Measurements from ENCODE around the gene SCTR.

DNA sequence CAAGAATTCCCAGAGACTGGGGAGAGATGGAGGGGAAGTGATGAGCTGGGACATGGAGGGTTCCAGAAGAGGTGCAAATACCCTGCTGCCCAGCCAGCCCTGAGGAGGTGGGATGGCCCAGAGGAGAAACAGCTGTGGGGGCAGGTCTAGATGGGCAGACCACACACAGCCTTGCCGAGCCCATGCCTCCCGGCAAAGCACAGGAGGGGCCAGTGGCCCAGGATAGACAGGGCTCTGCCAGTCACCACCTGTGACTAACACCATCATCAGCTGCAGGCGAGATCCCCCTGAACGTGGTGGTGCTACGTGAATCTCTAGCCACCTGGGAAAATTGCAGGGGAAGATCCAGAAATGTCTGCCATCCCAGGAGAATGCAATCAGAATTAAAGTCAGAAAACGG is 39.4 kb downstream of the SCTR start:
- TF ChIP-seq, protein P1, sequence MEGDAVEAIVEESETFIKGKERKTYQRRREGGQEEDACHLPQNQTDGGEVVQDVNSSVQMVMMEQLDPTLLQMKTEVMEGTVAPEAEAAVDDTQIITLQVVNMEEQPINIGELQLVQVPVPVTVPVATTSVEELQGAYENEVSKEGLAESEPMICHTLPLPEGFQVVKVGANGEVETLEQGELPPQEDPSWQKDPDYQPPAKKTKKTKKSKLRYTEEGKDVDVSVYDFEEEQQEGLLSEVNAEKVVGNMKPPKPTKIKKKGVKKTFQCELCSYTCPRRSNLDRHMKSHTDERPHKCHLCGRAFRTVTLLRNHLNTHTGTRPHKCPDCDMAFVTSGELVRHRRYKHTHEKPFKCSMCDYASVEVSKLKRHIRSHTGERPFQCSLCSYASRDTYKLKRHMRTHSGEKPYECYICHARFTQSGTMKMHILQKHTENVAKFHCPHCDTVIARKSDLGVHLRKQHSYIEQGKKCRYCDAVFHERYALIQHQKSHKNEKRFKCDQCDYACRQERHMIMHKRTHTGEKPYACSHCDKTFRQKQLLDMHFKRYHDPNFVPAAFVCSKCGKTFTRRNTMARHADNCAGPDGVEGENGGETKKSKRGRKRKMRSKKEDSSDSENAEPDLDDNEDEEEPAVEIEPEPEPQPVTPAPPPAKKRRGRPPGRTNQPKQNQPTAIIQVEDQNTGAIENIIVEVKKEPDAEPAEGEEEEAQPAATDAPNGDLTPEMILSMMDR (IDR thresholded peaks at IDR 0.05) = no peak
- TF ChIP-seq POLR2A (IDR thresholded peaks at IDR 0.05) = no peak

All from adrenal gland (tissue), 5 donors.